Thyroid gland (tissue), 4 donors: ENCODE data around the gene STXBP5L.

Experiments
- CTCF ChIP-seq, 6 experiments: fragments of 200-600 bp in 3 of 6; fragments of 450-650 bp in 3 of 6; sonication (generic) in 3 of 6; IDR thresholded peaks; one replicate each; pipeline ENCODE4 v1.5.1; 2016 to 2019; ENCODE audit warnings: antibody characterized with exemption in 6 of 6, mild to moderate bottlenecking in 2 of 6, inconsistent platforms in 1 of 6, moderate library complexity in 1 of 6
- POLR2A ChIP-seq, 2 donors: fragments of 450-650 bp; IDR thresholded peaks; one replicate each; pipeline ENCODE4 v1.6.1; 2017; ENCODE audit warnings: antibody characterized with exemption in 2 of 2, mild to moderate bottlenecking in 2 of 2, moderate library complexity in 1 of 2

GRCh38 chr3:121223116-121223515, 315.1 kb downstream of the STXBP5L start:
- TF ChIP-seq POLR2A (IDR thresholded peaks at IDR 0.05) (no peak), CTCF (IDR thresholded peaks at IDR 0.05) (no peak)
